Ovary (tissue), 9 donors: ENCODE results near the gene SLC11A1. TPM values are rescaled to one million over a fixed set of nuclear protein-coding genes. Genes with fewer than 3 reads are reported as not detected.

Experiments
- DNase-seq, 5 donors: peaks; one replicate each; pipeline ENCODE4 v3.0.0-alpha.2; 2019 to 2020
- H3K27ac ChIP-seq, 2 donors: fragments of 200-600 bp; one replicate each; pipeline versions ENCODE4 v1.5.1 to v1.8.0; 2019 to 2022
- H3K27me3 ChIP-seq: fragments of 200-600 bp; one replicate; pipeline ENCODE4 v1.8.0; 2022
- H3K36me3 ChIP-seq: fragments of 200-600 bp; sonication (generic); one replicate; pipeline ENCODE4 v1.5.1; 2019
- H3K4me1 ChIP-seq: one replicate; pipeline ENCODE4 v1.8.1; 2013; ENCODE audit warnings: mild to moderate bottlenecking, moderate library complexity; ENCODE audit not compliant: insufficient read depth
- H3K4me3 ChIP-seq: fragments of 200-600 bp; sonication (generic); one replicate; pipeline ENCODE4 v1.5.1; 2017
- H3K9me3 ChIP-seq, 2 donors: fragments of 200-600 bp in 1 of 2; sonication (generic) in 1 of 2; one replicate each; pipeline versions ENCODE4 v1.5.1 to v1.8.1; 2013 to 2019; ENCODE audit warnings: mild to moderate bottlenecking in 1 of 2, moderate library complexity in 1 of 2
- EP300 ChIP-seq: sonication (generic); formaldehyde crosslinking; IDR thresholded peaks from one replicate; pipeline ENCODE4 v1.6.1; 2017; ENCODE audit warnings: antibody characterized with exemption
- POLR2A ChIP-seq: fragments of 450-650 bp; IDR thresholded peaks from one replicate; pipeline ENCODE4 v1.6.1; 2017; ENCODE audit warnings: antibody characterized with exemption, mild to moderate bottlenecking, moderate library complexity
- WGBS, 3 donors: extraction: QIAGEN DNeasy Blood & Tissue Kit in 1 of 3; methylation state at CpG; one replicate each; pipeline versions ENCODE4 v1.1.5 to v1.1.7; 2013 to 2017; 5-methylcytosine and 5-hydroxymethylcytosine counted together
- intact Hi-C, 4 donors: fragments of 100-400 bp; cut with DNase I; formaldehyde crosslinking; loops; one replicate each; pipeline versions ENCODE4 v1.11.0 to v1.15.1; 2022 to 2023
- polyA plus RNA-seq, 2 donors: library from polyadenylated mRNA; stranded (reverse); fragments of 200-250 nt in 1 of 2; fragments of 350-450 nt in 1 of 2; fragmentation: Illumina TruSeq in 1 of 2; extraction: RNeasy Lipid Tissue Mini Kit (QIAGEN cat#74804) in 1 of 2; gene quantifications; one replicate each; pipeline ENCODE4 v1.2.3, GENCODE V29; 2013 to 2014
- total RNA-seq, 7 donors: library from RNA; depleted of rRNA in 2 of 7; stranded (reverse); fragments of >200 nt in 2 of 7; fragmentation: NEBNext Ultra II Directional in 3 of 7; extraction: Animal tissue kit (Norgen Biotek cat#: 25700) in 3 of 7; gene quantifications; one replicate each; pipeline versions ENCODE4 v1.1.0 to v1.2.4, GENCODE V29; 2016 to 2023
- TF ChIP-seq, protein P1 (sequence below), 3 donors: fragments of 450-650 bp in 2 of 3; fragments of 200-600 bp in 1 of 3; IDR thresholded peaks; one replicate each; pipeline versions ENCODE4 v1.5.1 to v1.8.0; 2016 to 2022; ENCODE audit warnings: antibody characterized with exemption in 3 of 3, mild to moderate bottlenecking in 1 of 3
- donor health status: DM: no; HTN: no; CAD: no; lungs with moderate emphysema.
- donor health status: DM: no; HTN: no; CAD: no.
- donor health status: Bipolar disorder and iron deficiency.
- donor health status: DM: yes; HTN: yes; CAD: no.
- donor health status: DM: no; HTN: no; CAD: no.
- donor health status: DM: yes; HTN: yes; CAD: no.

Gene SLC11A1
- total and polyA plus RNA-seq, 9 donors: 0.83 to 28.9 (median 5.4) TPM

DNA sequence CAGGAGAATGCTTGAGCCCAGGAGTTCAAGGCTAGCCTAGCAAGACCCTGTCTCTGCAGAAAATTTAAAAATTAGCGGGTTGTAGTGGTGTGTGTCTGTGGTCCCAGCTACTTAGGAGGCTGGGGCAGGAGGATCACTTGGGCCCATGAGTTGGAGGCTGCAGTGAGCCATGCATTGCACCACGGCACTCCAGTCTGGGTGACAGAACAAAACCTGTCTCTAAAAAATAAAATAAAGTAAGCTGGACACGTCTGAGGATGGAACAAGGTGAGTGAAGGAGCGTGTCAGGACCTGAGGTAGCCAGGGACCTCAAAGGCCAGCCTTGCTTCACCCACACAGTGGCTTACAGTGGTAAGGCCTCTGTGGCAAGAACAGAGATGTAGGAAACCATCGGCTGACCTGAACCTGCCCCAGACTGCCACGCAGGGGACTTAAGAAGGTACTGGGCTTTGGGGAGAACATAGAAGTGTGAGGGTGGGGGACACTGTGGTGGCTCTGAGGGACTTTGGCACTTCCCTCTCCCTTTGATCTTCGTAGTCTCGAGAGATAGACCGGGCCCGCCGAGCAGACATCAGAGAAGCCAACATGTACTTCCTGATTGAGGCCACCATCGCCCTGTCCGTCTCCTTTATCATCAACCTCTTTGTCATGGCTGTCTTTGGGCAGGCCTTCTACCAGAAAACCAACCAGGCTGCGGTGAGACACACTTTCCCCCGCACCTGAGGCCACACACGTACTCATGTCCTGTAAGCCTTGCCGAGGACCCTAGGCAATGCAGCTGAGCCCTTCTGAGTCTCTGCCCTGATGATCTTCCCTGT is 7.5 kb downstream of the SLC11A1 start:
- intact Hi-C loops: loop anchor here in 3 of 4 donors (5.0 to 10.0 kb wide), 3 partner anchors 87 to 205 kb away; no protein-coding TSS in a partner anchor
- DNase-seq: no peak
- TF ChIP-seq EP300 (no peak), POLR2A (no peak)
- TF ChIP-seq, protein P1, sequence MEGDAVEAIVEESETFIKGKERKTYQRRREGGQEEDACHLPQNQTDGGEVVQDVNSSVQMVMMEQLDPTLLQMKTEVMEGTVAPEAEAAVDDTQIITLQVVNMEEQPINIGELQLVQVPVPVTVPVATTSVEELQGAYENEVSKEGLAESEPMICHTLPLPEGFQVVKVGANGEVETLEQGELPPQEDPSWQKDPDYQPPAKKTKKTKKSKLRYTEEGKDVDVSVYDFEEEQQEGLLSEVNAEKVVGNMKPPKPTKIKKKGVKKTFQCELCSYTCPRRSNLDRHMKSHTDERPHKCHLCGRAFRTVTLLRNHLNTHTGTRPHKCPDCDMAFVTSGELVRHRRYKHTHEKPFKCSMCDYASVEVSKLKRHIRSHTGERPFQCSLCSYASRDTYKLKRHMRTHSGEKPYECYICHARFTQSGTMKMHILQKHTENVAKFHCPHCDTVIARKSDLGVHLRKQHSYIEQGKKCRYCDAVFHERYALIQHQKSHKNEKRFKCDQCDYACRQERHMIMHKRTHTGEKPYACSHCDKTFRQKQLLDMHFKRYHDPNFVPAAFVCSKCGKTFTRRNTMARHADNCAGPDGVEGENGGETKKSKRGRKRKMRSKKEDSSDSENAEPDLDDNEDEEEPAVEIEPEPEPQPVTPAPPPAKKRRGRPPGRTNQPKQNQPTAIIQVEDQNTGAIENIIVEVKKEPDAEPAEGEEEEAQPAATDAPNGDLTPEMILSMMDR (IDR thresholded peaks at IDR 0.05): no peak
- WGBS, 3 donors: 92 to 94% (median 93%) methylated on average over 17 of the region's 17 CpGs
- Histone ChIP-seq H3K4me3 (no peak overlapping the region), H3K36me3 (no peaks in the 10 kb centered on the region), H3K4me1 (peaks cover 3% of the 10 kb centered on the region), H3K9me3 (no peaks in the 10 kb centered on the region), H3K27me3 (no peaks in the 10 kb centered on the region), H3K27ac (no peak overlapping the region)

DNA sequence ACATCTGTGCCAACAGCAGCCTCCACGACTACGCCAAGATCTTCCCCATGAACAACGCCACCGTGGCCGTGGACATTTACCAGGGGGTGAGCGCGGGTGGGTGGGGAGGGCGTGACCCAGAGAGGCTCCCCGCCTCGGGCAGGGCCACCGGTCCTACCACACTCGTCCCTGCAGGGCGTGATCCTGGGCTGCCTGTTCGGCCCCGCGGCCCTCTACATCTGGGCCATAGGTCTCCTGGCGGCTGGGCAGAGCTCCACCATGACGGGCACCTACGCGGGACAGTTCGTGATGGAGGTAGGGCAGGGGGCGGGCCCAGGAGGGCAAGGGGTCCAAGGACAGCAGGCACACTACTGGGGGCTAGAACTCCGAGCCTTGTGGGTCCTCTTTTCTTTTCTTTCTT is 9.1 kb downstream of the SLC11A1 start:
- WGBS, 3 donors: 91 to 96% (median 93%) methylated on average over 23 of the region's 23 CpGs
- intact Hi-C loops: loop anchor here in 3 of 4 donors (5.0 to 10.0 kb wide), 3 partner anchors 89 to 206 kb away; no protein-coding TSS in a partner anchor
- TF ChIP-seq EP300: no peak
- TF ChIP-seq, protein P1 (IDR thresholded peaks at IDR 0.05): no peak
- no peak for TF ChIP-seq POLR2A

DNA sequence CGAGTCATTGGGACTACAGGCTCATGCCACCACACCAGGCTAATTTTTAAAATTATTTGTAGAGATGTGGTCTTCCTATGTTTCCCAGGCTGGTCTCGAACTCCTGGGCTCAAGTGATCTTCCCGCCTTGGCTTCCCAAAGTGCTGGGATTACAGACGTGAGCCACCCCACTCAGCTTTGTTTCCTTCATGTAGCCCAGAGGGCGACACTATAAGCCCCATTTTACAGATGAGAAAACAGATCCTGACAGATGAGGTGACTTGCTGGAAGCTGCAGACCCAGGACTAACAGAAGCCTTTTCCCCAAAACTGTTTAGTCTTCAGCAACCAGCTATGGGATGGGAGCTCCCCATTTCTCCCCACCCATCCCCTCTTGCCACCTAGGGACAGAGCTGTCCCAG is 10.4 kb downstream of the SLC11A1 start:
- Histone ChIP-seq H3K9me3 (no peaks in the 10 kb centered on the region), H3K27ac (no peak overlapping the region), H3K4me3 (no peak overlapping the region), H3K4me1 (peaks cover 1% of the 10 kb centered on the region), H3K36me3 (no peaks in the 10 kb centered on the region), H3K27me3 (no peaks in the 10 kb centered on the region)
- intact Hi-C loops: loop anchor here in 3 of 4 donors (5.0 to 10.0 kb wide), 3 partner anchors 90 to 208 kb away; no protein-coding TSS in a partner anchor
- DNase-seq: no peak
- TF ChIP-seq EP300: no peak
- no peak for TF ChIP-seq POLR2A
- TF ChIP-seq, protein P1 (IDR thresholded peaks at IDR 0.05): no peak
- WGBS, 3 donors: 88 to 91% (median 89%) methylated on average over 5 of the region's 5 CpGs

More for the DNA sequence above, 9.1 kb downstream of the SLC11A1 start:
- H3K36me3 ChIP-seq: no peaks in the 10 kb centered on the region
- no peak for DNase-seq
- no peaks in the 10 kb centered on the region for H3K9me3 ChIP-seq
- H3K4me3 ChIP-seq: no peak overlapping the region
- no peaks in the 10 kb centered on the region for H3K27me3 ChIP-seq
- no peak overlapping the region for H3K27ac ChIP-seq
- peaks cover 3% of the 10 kb centered on the region for H3K4me1 ChIP-seq

DNA sequence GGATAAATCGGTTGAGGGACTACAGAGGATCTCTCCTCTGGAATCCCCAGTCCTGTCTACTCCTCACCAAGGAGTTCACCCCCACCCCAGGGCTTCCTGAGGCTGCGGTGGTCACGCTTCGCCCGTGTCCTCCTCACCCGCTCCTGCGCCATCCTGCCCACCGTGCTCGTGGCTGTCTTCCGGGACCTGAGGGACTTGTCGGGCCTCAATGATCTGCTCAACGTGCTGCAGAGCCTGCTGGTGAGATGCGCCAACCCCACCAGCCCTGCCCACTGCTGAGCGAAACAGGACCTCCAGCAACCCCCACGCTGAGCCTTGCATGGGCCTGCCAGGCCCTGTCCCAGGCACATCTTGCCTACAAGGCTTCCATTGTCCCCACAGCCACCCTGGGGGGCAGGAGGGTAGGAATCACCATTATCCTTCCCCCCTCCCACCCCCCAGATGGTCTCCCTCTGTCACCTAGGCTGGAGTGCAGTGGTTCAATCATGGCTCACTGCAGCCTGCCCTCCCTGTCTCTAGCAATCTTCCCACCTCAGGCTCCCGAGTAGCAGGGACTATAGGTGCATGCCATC is 10.9 kb downstream of the SLC11A1 start:
- no peaks in the 10 kb centered on the region for H3K27me3 ChIP-seq
- TF ChIP-seq POLR2A (no peak), EP300 (no peak)
- TF ChIP-seq, protein P1 (IDR thresholded peaks at IDR 0.05): no peak
- 73 to 79% (median 78%) methylated on average over 14 to 16 of the region's 16 CpGs for WGBS, 3 donors

More for the DNA sequence above, 10.9 kb downstream of the SLC11A1 start:
- Histone ChIP-seq H3K27ac (no peak overlapping the region), H3K4me1 (peaks cover 2% of the 10 kb centered on the region), H3K9me3 (no peaks in the 10 kb centered on the region), H3K36me3 (no peaks in the 10 kb centered on the region), H3K4me3 (no peak overlapping the region)
- intact Hi-C loops: loop anchor here in 3 of 4 donors (5.0 to 10.0 kb wide), 3 partner anchors 91 to 208 kb away; no protein-coding TSS in a partner anchor
- no peak for DNase-seq
